Activated CD4-positive, alpha-beta T cell treated with anti-CD3 and anti-CD28 coated beads, Interleukin-2, amount 50 U/mL, for 4 hours (primary cell): ENCODE results near the gene LPP.

Source experiments
- DNase-seq, 2 experiments: peaks; one replicate each; pipeline ENCODE4 v3.0.0-alpha.2; 2020

Gene LPP

DNA sequence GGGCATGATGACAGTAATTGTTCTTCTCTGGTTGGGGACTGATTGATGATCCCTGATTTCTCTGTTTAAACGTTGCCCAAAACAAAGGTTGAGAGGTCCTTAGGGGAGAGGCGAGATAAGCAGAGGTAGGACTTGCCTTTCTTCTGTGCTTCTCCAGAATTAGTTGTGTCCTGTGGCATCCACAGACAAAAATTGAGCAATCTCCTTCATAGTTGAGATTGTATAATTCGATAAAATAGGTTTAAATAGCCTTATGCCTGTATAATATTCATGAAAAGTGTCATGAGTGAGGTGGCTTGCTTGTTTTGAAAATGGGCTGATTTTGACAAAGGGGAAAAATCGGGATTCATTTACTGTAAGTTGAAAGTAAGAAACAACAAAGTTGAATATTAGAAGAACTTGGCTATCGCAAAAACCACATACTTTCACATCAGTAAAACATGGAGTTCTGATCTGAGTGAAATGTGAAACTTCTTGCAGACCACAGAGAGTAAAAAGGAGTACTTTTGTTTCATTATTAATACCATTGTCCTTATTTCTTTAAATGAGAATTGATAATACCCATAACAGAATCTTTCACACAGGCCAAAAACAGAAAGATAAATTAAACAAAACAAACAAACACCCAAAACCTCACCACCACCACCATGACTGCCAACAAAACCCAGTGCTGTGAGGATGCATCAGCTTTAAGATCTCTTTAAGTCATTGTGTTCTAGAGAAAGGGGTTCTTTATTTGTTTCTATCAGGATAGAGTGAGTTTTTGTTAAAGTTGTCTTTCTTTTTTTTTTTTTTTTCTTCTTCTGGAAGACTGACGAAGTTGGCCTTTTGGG is 155.7 kb downstream of the LPP start:
- no peak for DNase-seq

DNA sequence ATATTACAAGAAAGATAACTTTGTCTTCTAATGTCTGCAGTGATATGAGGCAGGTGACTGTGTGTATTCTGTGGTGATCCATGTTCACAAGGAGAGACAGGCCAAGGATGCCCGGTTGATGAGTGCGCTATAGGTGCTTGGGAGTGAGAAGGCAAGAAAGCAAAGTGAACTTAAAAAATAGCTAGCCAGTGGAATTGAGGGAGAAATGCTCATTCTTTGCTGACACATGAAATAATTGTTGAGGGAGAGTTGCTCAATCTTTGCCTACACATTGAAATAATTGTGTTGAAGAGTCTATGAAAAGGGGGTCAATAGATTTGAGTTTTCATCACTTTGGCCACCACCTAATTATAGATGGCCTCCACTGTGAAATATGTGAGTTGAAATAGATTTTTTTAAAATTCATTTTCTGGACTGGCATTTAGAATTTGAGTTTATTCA is 156.3 kb downstream of the LPP start:
- DNase-seq, result no peak

- no peak for DNase-seq
Measured at GRCh38 chr3:188315553-188315952, 161.6 kb downstream of the LPP start.

DNA sequence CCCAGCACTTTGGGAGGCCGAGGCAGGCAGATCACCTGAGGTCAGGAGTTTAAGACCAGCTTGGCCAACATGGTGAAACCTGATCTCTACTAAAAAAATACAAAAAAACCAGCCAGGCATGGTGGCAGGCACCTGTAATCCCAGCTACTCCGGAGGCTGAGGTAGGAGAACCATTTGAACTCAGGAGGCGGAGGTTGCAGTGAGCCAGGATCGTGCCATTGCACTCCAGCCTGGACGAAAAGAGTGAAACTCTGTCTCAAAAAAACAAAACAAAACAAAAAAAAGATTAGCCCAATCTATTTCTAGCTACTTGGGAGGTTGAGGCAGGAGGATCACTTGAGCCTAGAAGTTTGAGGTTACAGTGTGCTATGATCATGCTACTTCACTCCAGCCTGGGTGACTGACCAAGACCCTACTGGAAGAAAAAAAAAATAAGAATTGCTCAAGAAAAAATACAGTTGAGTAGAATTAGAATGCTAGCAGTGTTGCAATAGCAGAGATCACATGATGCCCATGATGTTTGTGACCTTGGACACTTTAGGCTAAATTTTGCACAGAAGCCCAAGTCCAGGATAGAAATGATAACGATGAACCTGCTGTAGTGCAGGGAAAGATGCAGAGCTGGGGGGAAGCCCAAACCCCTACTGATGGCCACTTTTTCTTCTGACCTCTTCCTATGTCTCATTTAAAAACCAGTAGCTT is 162.2 kb downstream of the LPP start:
- DNase-seq, result no peak

DNA sequence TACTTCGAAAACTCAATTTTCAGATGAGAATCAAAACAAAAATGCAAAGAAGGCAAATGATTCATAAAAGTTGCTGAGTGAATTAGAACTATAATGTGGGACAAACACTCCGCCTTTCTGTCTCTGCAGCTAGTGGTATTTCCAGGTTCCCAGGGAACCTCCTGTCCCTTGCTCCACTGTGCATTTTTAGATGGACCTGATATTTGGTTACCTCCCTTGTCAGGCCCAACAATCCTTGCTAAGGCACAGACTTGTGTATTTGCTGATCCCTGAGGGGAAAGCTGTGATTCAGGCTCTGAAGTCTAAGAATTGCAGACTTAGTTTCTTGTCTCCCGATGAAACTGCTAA is 162.7 kb downstream of the LPP start:
- no peak for DNase-seq

DNA sequence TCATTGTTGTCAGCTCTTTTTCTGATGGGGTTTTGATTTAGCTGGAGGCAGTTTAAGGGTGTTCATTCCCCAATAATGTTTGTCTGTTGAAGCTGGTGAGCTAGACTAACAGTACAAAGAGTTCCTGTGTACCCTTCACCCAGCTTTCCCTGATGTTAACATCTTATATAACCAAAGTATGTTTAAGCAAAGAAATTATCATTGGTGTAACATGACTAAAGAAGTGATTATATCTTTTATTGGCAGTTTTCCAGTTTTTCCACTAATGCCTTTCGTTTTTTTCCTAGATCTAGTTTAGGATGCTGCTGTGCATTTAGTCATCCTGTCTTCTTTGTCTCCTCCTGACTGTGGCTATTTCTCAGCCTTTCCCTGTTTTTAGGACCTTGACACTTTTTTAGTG is 165.6 kb downstream of the LPP start:
- no peak for DNase-seq

- no peak for DNase-seq
Measured at GRCh38 chr3:188320757-188321156, 166.8 kb downstream of the LPP start.

DNA sequence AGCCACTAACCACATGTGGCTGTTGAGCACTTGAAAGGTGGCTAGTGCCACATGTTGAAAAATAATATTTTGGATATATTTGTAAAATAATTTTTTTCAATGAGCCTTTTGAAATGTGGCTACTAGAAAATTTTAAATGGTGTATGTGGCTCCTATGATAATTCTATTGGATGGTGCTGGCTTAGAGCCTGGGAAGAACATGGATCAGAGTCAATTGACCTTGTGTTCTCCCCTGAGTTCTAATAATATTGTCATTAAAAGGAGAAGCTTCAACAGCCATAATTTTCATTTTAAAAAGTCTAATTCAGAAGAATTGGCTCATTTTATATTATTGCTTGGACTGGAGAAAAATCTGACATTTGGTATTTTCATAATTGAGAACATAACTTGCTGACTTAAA is 167.3 kb downstream of the LPP start:
- DNase-seq, result no peak

GRCh38 chr3:188322135-188322887 is 168.4 kb downstream of the LPP start:
- no peak for DNase-seq

DNA sequence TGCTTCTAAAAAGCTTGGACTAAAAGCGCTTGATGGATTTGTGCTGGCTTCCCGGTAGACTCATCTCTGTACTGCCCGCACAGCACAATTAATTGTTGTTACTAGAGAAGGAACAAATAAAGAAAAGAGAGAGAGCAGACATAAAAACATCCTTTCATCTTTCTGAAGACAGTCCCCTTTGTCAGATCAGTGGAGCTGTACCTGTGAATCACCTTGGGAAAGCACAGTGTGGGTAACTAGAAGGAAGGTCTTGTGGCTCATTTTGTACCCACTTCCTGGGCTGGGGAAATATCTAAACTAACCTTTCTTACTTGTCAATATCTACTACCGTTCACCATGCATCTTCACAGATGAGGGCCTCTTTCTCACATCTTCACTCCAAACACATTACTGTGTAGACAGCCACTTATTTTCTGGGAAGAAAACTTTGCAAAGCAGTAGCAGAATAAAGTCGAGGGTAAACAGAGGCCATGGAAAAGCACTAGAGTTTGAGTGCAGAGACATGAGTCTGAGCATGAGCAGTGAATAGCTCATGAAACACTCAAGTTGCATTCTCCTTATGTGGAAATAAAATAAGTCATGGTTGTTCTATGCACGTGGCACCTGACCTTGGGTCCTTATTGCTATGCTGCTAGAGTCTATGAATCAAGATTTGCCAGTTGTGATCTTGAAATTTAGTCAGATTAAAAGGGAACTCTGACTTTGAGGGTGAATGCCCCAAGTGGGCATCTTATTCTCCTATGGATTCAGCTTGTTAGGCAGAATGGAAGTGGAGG is 169.3 kb downstream of the LPP start:
- peak; percentile 8 to 33 for DNase-seq

- DNase-seq, result no peak
Measured at GRCh38 chr3:188326111-188326510, 172.2 kb downstream of the LPP start.

GRCh38 chr3:188326968-188327367 is 173.0 kb downstream of the LPP start:
- DNase-seq, result no peak

DNA sequence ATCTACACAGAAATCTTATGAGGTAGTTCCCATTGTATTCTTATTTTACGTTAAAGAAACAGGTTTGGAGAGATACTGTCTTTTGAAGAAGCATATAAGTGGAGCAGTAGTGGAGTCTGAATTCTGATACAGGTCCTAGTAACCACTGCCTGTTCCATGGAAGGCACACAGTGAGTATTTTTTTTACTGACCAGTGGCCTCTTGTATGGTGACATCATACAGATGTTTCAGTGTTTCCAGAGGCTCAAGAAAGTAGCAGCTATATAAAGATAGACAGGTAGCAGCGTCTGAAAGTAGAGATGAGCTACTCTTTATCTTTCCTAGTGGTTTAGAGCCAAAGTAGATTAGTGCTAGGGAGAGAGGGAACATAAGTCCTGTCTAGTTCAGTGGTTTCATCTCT is 173.5 kb downstream of the LPP start:
- DNase-seq, result no peak

DNA sequence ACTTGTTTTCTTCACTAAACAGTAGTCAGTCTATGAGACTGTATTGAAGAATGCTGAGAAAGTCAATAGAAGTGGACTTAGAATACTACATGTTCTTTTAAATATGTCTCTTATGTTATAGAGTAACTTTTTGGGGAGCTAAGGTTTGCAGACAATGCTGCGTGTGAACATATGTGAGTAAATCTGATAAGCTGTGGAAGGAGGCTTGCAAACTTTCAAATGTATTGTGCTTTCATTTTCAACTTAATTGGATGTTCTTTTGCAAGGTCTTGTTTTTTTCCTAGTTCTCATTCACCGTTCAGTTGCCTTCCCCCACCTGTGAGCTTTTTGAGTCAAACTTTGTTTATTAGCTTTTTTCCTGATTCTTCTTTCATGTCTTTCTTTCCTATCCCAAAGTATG is 176.2 kb downstream of the LPP start:
- no peak for DNase-seq

DNA sequence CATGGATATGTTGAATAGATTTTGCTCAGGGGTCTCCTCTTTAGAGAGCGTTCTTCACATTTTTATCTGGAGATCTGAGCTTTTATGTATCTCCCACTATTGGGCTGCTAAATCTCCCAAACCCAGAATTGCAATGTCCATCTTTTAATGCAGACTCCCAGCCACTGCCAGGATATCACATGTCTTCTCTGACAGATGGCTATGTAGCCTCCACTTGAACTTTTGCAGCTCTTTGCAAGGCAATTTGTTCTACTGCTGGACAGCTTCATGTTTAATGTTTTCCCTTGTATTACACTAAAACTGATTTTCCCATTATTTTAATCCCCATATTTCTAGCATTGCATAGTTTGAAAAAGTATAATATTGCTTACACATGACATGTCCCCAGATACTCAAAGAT is 177.2 kb downstream of the LPP start:
- no peak for DNase-seq

DNA sequence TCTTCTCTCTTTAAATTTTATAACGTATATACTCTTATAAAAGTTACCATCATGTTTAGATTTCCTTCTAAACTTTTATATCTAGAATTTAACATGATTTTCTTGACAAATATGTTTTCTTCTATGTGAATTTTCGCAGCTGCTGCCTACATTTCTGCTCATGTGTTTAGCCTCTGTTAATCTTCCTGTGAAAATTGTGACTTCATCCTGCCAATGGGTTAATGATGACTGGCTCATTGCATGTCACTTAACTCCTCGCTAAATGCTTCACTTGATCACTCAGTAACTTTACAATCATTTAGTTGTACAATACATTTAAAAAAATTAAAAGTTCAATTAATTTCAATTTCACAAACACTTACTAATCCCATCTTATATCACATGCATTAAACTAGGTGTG is 178.1 kb downstream of the LPP start:
- no peak for DNase-seq

GRCh38 chr3:188335656-188336055 is 181.7 kb downstream of the LPP start:
- DNase-seq, result no peak

- DNase-seq, result no peak
Measured at GRCh38 chr3:188336178-188336577, 182.2 kb downstream of the LPP start.

- DNase-seq, result no peak
Measured at GRCh38 chr3:188337232-188337631, 183.3 kb downstream of the LPP start.

- DNase-seq, result no peak
Measured at GRCh38 chr3:188338086-188338485, 184.1 kb downstream of the LPP start.

DNA sequence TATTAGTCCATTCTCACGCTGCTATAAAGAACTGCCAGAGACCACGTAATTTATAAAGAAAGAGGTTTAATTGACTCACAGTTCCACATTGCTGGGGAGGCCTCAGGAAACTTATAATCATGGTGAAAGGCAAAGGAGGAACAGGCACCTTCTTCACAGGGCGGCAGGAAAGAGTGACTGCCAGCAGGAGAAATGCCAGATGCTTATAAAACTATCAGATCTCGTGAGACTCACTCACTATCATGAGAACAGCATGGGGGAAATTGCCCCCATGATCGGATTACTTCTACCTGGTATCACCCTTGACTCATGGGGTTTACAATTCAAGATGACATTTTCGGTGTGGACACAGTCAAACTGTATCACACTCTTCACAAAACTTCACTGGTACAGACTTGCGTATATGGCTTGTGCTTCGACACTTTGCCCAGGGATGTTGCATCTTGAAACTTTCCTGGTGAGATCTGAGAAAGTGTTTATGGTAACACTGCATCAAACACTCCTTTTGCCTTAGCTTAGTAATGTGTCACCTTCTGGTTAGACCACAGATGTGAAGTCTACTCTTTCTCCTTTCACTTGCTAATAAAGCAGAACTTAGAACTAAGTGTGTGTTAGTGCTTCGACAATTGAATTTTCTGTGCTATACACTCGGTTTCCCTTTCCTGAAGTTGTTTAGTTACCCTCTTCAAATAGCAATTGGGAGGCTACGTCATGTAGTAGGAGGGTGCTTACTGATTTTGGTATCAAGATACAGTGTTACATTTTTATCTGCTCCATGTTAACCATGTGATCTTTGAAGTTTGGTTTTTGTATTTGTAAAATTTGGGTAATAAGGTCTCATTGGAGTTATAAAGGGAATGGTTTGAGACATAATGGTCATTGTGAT is 185.7 kb downstream of the LPP start:
- peak; percentile 38 to 44 for DNase-seq

GRCh38 chr3:188341501-188341900 is 187.5 kb downstream of the LPP start:
- DNase-seq, result no peak
